PC-3 (cell line): ENCODE measurements around the gene ZNF488.

Experiments
- EZH2 ChIP-seq: fragments of 300-600 bp; sonication (generic); IDR thresholded peaks from one replicate; pipeline ENCODE4 v1.6.1; 2017; ENCODE audit warnings: antibody characterized with exemption, mild to moderate bottlenecking, low read length; ENCODE audit not compliant: unreplicated experiment
- TF ChIP-seq, protein P1 (sequence below): fragments of 300-600 bp; sonication (generic); conservative IDR thresholded peaks from 2 replicates; pipeline ENCODE4 v1.5.1; 2017; ENCODE audit warnings: antibody characterized with exemption, low read depth, mild to moderate bottlenecking, low read length

DNA sequence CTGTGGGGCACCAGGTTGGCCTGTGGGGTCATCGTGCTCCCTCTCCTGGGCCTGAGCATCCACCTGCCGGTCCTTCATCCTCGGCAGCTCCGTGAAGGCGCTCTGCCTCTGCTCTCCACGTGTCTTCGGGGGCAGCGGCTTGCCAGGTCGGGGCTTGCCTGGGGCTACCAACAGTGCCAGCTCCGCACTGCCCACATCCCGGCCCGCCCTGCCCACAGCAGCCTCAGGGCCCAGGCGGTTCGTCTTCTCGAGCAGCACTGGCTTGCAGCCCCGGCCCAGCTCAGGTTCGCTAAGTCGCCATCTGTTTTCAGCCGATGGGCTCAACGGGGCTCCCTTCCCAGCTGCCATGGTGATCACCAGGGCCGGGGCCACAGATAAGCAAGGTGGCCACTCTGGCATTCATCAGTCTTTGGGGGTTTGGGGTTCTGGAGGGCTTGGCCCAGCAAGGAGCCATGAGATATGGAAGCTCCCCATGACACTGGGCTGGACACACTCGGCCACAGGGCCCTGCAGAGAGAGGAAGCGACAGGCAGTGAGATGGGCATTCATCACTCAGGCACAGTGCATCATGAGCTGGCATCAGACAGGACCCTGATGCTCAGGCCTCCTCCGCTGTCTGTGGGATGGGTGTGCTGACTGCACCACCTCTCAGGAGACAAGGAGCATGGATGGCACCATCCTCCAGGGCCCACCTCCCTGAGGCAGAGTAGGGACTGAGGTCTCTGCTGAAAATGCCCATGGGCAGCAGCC, 15.5 kb downstream of the ZNF488 start:
- TF ChIP-seq, protein P1, sequence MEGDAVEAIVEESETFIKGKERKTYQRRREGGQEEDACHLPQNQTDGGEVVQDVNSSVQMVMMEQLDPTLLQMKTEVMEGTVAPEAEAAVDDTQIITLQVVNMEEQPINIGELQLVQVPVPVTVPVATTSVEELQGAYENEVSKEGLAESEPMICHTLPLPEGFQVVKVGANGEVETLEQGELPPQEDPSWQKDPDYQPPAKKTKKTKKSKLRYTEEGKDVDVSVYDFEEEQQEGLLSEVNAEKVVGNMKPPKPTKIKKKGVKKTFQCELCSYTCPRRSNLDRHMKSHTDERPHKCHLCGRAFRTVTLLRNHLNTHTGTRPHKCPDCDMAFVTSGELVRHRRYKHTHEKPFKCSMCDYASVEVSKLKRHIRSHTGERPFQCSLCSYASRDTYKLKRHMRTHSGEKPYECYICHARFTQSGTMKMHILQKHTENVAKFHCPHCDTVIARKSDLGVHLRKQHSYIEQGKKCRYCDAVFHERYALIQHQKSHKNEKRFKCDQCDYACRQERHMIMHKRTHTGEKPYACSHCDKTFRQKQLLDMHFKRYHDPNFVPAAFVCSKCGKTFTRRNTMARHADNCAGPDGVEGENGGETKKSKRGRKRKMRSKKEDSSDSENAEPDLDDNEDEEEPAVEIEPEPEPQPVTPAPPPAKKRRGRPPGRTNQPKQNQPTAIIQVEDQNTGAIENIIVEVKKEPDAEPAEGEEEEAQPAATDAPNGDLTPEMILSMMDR = no peak
- TF ChIP-seq EZH2 = no peak
